ENCODE results near the gene KRT78. TPM values are rescaled to one million over a fixed set of nuclear protein-coding genes. Genes with fewer than 3 reads are reported as not detected.

Gene KRT78
- not detected in 2 replicates for total RNA-seq
- long read RNA-seq = 0 reads

GRCh38 chr12:52848661-52849255 lies at the start of gene KRT78:
KRT78 (minus strand) TSS chr12:52848994; CDS start chr12:52848930, 64 bp downstream.
- TF ChIP-seq CTCF (IDR thresholded peaks at IDR 0.05; ENCODE audit: unreplicated experiment) = no peak
- DNase-seq (ENCODE audit: low spot score, unreplicated experiment) = no peak
- no peak within 1 kb of the TSS for H3K4me3 Mint-ChIP-seq (ENCODE audit: low read depth)
- no peaks in the 10 kb centered on the region for H3K36me3 Mint-ChIP-seq (ENCODE audit: insufficient read depth)
- peak within 1 kb of the TSS; percentile 38 for H3K27ac Mint-ChIP-seq
- no peaks in the 10 kb centered on the region for H3K9me3 Mint-ChIP-seq (ENCODE audit: low read depth)
- no peaks in the 10 kb centered on the region for H3K4me1 Mint-ChIP-seq (ENCODE audit: low read depth)
- H3K27me3 Mint-ChIP-seq = peaks cover 42% of the 10 kb centered on the region

- no peak for TF ChIP-seq CTCF (IDR thresholded peaks at IDR 0.05; ENCODE audit: unreplicated experiment)
- peaks cover 37% of the 10 kb centered on the region for H3K4me1 Mint-ChIP-seq (ENCODE audit: low read depth)
- peaks cover 22% of the 10 kb centered on the region for H3K36me3 Mint-ChIP-seq (ENCODE audit: insufficient read depth)
- H3K27me3 Mint-ChIP-seq = no peaks in the 10 kb centered on the region
- no peak for DNase-seq (ENCODE audit: low spot score, unreplicated experiment)
- H3K4me3 Mint-ChIP-seq (ENCODE audit: low read depth) = no peak overlapping the region
- peak overlapping the region; percentile 93 for H3K27ac Mint-ChIP-seq
- no peaks in the 10 kb centered on the region for H3K9me3 Mint-ChIP-seq (ENCODE audit: low read depth)
These were observed 47.7 kb upstream of the KRT78 start for GRCh38 chr12:52896190-52897100.

GRCh38 chr12:52895726-52896189 lies 47.0 kb upstream of the KRT78 start:
- H3K27ac Mint-ChIP-seq = peak overlapping the region; percentile 93
- peaks cover 16% of the 10 kb centered on the region for H3K36me3 Mint-ChIP-seq (ENCODE audit: insufficient read depth)
- no peaks in the 10 kb centered on the region for H3K27me3 Mint-ChIP-seq
- TF ChIP-seq CTCF (IDR thresholded peaks at IDR 0.05; ENCODE audit: unreplicated experiment) = no peak
- no peaks in the 10 kb centered on the region for H3K9me3 Mint-ChIP-seq (ENCODE audit: low read depth)
- DNase-seq (ENCODE audit: low spot score, unreplicated experiment) = no peak
- peaks cover 30% of the 10 kb centered on the region for H3K4me1 Mint-ChIP-seq (ENCODE audit: low read depth)
- H3K4me3 Mint-ChIP-seq (ENCODE audit: low read depth) = no peak overlapping the region

- no peak for TF ChIP-seq CTCF (IDR thresholded peaks at IDR 0.05; ENCODE audit: unreplicated experiment)
- peaks cover 20% of the 10 kb centered on the region for H3K4me1 Mint-ChIP-seq (ENCODE audit: low read depth)
- H3K27ac Mint-ChIP-seq = no peak overlapping the region
- no peak overlapping the region for H3K4me3 Mint-ChIP-seq (ENCODE audit: low read depth)
- H3K27me3 Mint-ChIP-seq = no peaks in the 10 kb centered on the region
- no peaks in the 10 kb centered on the region for H3K9me3 Mint-ChIP-seq (ENCODE audit: low read depth)
- no peak for DNase-seq (ENCODE audit: low spot score, unreplicated experiment)
- H3K36me3 Mint-ChIP-seq (ENCODE audit: insufficient read depth) = peaks cover 2% of the 10 kb centered on the region
These were observed 44.2 kb upstream of the KRT78 start for GRCh38 chr12:52892974-52893373.

- no peak for TF ChIP-seq CTCF (IDR thresholded peaks at IDR 0.05; ENCODE audit: unreplicated experiment)
- Mint-ChIP-seq H3K4me3 (ENCODE audit: low read depth) (no peak overlapping the region), H3K4me1 (ENCODE audit: low read depth) (peaks cover 20% of the 10 kb centered on the region), H3K27me3 (no peaks in the 10 kb centered on the region), H3K27ac (peak overlapping the region; percentile 10), H3K9me3 (ENCODE audit: low read depth) (no peaks in the 10 kb centered on the region), H3K36me3 (ENCODE audit: insufficient read depth) (peaks cover 2% of the 10 kb centered on the region)
- no peak for DNase-seq (ENCODE audit: low spot score, unreplicated experiment)
These were observed 43.5 kb upstream of the KRT78 start for GRCh38 chr12:52892207-52892852.
